ENCODE results near the gene CCNI2. TPM values are rescaled to one million over a fixed set of nuclear protein-coding genes. Genes with fewer than 3 reads are reported as not detected.

CCNI2 gene
- polyA plus RNA-seq, 1 donor (not counting 4 experiments of a cell fraction or from before 2014, with no cell fraction given) = not detected

DNA sequence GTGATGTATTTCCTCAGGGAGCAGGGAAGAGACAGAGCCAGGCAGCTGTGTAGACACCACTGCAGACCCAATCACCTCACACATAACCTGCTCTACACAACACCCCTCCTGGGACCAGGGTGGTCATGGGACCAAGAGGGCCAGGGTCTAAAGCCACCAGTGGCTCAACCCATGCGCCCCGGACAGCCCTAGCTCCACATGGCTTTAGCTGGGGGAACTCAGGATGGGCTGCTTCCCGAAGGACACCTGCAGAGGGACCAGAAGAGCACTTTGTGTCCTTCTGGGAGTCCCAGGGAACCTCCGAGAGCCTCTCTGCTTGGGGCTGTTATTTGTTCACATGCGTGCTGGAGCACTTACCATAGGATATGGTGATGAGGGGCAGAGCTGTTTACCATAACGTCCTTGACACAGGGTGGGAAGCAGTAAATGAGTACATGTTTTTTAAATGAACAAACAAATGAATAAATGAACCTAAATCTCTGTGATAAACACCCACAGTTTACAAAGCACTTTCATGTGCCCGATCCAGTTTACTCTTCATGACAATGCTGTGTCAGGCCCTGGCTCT, 17.5 kb downstream of the CCNI2 start:
- H2AFZ ChIP-seq (ENCODE audit: control insufficient read depth, low read length) = no peak overlapping the region
- no peak for TF ChIP-seq EZH2 (IDR thresholded peaks at IDR 0.05; ENCODE audit: low read length)
- no peaks in the 10 kb centered on the region for H3K27me3 ChIP-seq (ENCODE audit: control insufficient read depth, extremely low read depth, insufficient read depth, low read length)
- FAIRE-seq = no peak
- H3K9me1 ChIP-seq (ENCODE audit: control insufficient read depth, extremely low read depth, insufficient read depth, low read length) = no peaks in the 10 kb centered on the region
- H3K79me2 ChIP-seq (ENCODE audit: control insufficient read depth, insufficient read depth, low read length) = peaks cover 21% of the 10 kb centered on the region
- H3K27ac ChIP-seq (ENCODE audit: control insufficient read depth, insufficient read depth, low read length) = no peak overlapping the region
- no peak overlapping the region for H3K4me3 ChIP-seq (ENCODE audit: control insufficient read depth in 2 of 3, extremely low read depth in 1 of 3, insufficient read depth in 2 of 3, low read depth in 1 of 3, low read length in 3 of 3)
- H3K4me1 ChIP-seq (ENCODE audit: control insufficient read depth, extremely low read depth, insufficient read depth, low read length) = no peaks in the 10 kb centered on the region
- peaks cover 27 to 29% of the 10 kb centered on the region in 2 experiments for H3K36me3 ChIP-seq (ENCODE audit: control insufficient read depth in 2 of 2, extremely low read depth in 1 of 2, insufficient read depth in 2 of 2, low read length in 2 of 2)
- no peaks in the 10 kb centered on the region for H3K9me3 ChIP-seq (ENCODE audit: control insufficient read depth, low read depth, low read length)
- H3K9ac ChIP-seq (ENCODE audit: control insufficient read depth, extremely low read depth, insufficient read depth, low read length) = no peak overlapping the region
- dilution Hi-C loops (cut with MboI; ENCODE audit: extremely low pct_ligation_motif_present, low sequenced_read_pairs) = no loop called here
- no peak overlapping the region for H3K4me2 ChIP-seq (ENCODE audit: control insufficient read depth, extremely low read depth, insufficient read depth, low read depth, low read length)
- H4K20me1 ChIP-seq (ENCODE audit: control insufficient read depth, extremely low read depth, insufficient read depth, low read length) = no peaks in the 10 kb centered on the region
- no peak for DNase-seq (ENCODE audit: low read depth, low spot score)

DNA sequence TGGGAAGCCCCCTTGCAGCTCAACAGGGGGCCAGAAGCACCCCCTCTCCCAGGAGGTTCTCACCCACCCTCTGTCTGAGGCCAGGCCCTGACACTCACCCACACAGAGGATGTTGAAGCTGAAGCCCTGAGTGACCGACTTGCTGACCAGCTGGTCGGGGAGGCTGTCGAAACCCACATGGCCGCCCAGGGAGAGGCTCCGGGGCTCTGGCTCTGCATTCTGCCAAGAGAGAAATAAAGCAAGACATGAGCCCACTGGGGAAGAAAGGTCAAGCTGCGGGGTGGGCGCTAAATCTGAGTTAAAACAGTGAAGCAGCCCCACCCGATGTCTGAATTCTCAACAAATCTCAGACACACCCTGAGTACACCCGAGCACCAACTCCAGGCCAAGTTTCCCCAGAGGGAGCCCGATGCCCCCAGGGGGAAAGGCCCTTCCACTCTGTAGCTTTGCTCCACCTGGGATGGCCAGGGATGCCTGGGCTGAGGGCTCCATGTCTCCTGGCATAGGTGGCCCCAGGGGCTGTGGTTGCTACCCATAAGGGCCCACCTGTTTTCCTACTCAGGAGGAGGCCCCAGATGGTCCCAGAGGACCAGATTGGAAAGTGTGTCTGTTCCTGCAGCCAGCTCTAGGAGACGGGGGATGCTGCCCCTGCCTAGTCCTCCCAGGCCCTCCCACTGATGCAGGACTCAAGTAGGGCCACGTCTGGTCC, 18.2 kb downstream of the CCNI2 start:
- H3K4me1 ChIP-seq (ENCODE audit: control insufficient read depth, extremely low read depth, insufficient read depth, low read length) = no peaks in the 10 kb centered on the region
- H3K9me1 ChIP-seq (ENCODE audit: control insufficient read depth, extremely low read depth, insufficient read depth, low read length) = no peaks in the 10 kb centered on the region
- DNase-seq (ENCODE audit: low read depth, low spot score) = no peak
- H3K79me2 ChIP-seq (ENCODE audit: control insufficient read depth, insufficient read depth, low read length) = peaks cover 22% of the 10 kb centered on the region
- H3K36me3 ChIP-seq (ENCODE audit: control insufficient read depth in 2 of 2, extremely low read depth in 1 of 2, insufficient read depth in 2 of 2, low read length in 2 of 2) = peaks cover 23 to 24% of the 10 kb centered on the region in 2 experiments
- H3K4me3 ChIP-seq (ENCODE audit: control insufficient read depth in 2 of 3, extremely low read depth in 1 of 3, insufficient read depth in 2 of 3, low read depth in 1 of 3, low read length in 3 of 3) = no peak overlapping the region
- H3K9ac ChIP-seq (ENCODE audit: control insufficient read depth, extremely low read depth, insufficient read depth, low read length) = no peak overlapping the region
- no peaks in the 10 kb centered on the region for H3K27me3 ChIP-seq (ENCODE audit: control insufficient read depth, extremely low read depth, insufficient read depth, low read length)
- no peaks in the 10 kb centered on the region for H4K20me1 ChIP-seq (ENCODE audit: control insufficient read depth, extremely low read depth, insufficient read depth, low read length)
- H3K27ac ChIP-seq (ENCODE audit: control insufficient read depth, insufficient read depth, low read length) = no peak overlapping the region
- no peak overlapping the region for H2AFZ ChIP-seq (ENCODE audit: control insufficient read depth, low read length)
- TF ChIP-seq, protein P1, sequence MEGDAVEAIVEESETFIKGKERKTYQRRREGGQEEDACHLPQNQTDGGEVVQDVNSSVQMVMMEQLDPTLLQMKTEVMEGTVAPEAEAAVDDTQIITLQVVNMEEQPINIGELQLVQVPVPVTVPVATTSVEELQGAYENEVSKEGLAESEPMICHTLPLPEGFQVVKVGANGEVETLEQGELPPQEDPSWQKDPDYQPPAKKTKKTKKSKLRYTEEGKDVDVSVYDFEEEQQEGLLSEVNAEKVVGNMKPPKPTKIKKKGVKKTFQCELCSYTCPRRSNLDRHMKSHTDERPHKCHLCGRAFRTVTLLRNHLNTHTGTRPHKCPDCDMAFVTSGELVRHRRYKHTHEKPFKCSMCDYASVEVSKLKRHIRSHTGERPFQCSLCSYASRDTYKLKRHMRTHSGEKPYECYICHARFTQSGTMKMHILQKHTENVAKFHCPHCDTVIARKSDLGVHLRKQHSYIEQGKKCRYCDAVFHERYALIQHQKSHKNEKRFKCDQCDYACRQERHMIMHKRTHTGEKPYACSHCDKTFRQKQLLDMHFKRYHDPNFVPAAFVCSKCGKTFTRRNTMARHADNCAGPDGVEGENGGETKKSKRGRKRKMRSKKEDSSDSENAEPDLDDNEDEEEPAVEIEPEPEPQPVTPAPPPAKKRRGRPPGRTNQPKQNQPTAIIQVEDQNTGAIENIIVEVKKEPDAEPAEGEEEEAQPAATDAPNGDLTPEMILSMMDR (optimal IDR thresholded peaks at IDR 0.05 in 1 of 3, IDR thresholded peaks at IDR 0.05 in 1 of 3, conservative IDR thresholded peaks at IDR 0.05 in 1 of 3; ENCODE audit: extremely low read depth in 1 of 3, insufficient read depth in 2 of 3, low read length in 3 of 3) = no peak
- TF ChIP-seq EZH2 (IDR thresholded peaks at IDR 0.05; ENCODE audit: low read length) = no peak
- no peak overlapping the region for H3K4me2 ChIP-seq (ENCODE audit: control insufficient read depth, extremely low read depth, insufficient read depth, low read depth, low read length)
- dilution Hi-C loops (cut with MboI; ENCODE audit: extremely low pct_ligation_motif_present, low sequenced_read_pairs) = no loop called here
- FAIRE-seq = no peak
- H3K9me3 ChIP-seq (ENCODE audit: control insufficient read depth, low read depth, low read length) = no peaks in the 10 kb centered on the region

Data from keratinocyte (primary cell).